BLaER1 treated with 17β-estradiol and CSF1 and Interleukin-3, amounts not matched to agents 10 nM and 100 nM (cell line): ENCODE results near the gene CERS6.

Experiments used
- H3K27ac ChIP-seq, 11 experiments: shearing (Covaris generic); formaldehyde crosslinking; 2 replicates each; pipeline ENCODE4 v1.8.1; 2022
- H3K27me3 ChIP-seq, 11 experiments: shearing (Covaris generic); formaldehyde crosslinking; 2 replicates each; pipeline ENCODE4 v1.8.1; 2022
- H3K36me3 ChIP-seq, 11 experiments: shearing (Covaris generic); formaldehyde crosslinking; 2 replicates each; pipeline ENCODE4 v1.8.1; 2022
- H3K4me1 ChIP-seq, 10 experiments: shearing (Covaris generic); formaldehyde crosslinking; 2 replicates each; pipeline ENCODE4 v1.8.1; 2022
- H3K4me2 ChIP-seq, 11 experiments: shearing (Covaris generic); formaldehyde crosslinking; 2 replicates each; pipeline ENCODE4 v1.8.1; 2022
- H3K4me3 ChIP-seq, 10 experiments: shearing (Covaris generic); formaldehyde crosslinking; 2 replicates each; pipeline ENCODE4 v1.8.1; 2022
- H3K9ac ChIP-seq, 11 experiments: shearing (Covaris generic); formaldehyde crosslinking; 2 replicates each; pipeline ENCODE4 v1.8.1; 2022
- H3K9me3 ChIP-seq, 11 experiments: shearing (Covaris generic); formaldehyde crosslinking; replicated peaks in 1 of 11; 2 replicates each; pipeline ENCODE4 v1.8.1; 2022
- H4K20me1 ChIP-seq, 11 experiments: shearing (Covaris generic); formaldehyde crosslinking; 2 replicates each; pipeline ENCODE4 v1.8.1; 2022
- Cebpa-rat ChIP-seq, 11 experiments: shearing (Covaris generic); IDR thresholded peaks; 2 replicates each; pipeline ENCODE4 v1.8.1; 2022

CERS6 gene

GRCh38 chr2:168467729-168468128 is 11.7 kb downstream of the CERS6 start:
- H3K4me2 ChIP-seq = peak overlapping the region; percentile 70 to 93 (median 85)
- no peak overlapping the region for H3K4me3 ChIP-seq
- peaks cover 0 to 17% (median 11%) of the 10 kb centered on the region in 11 experiments; a peak in 11 of 22 replicates for H3K9me3 ChIP-seq
- TF ChIP-seq Cebpa-rat (IDR thresholded peaks at IDR 0.05) = no peak
- no peak overlapping the region for H3K9ac ChIP-seq
- H3K27me3 ChIP-seq = no peaks in the 10 kb centered on the region
- H3K36me3 ChIP-seq = peaks cover 0 to 17% (median 12%) of the 10 kb centered on the region in 11 experiments; a peak in 18 of 22 replicates
- peaks cover 0 to 78% (median 32%) of the 10 kb centered on the region in 11 experiments; a peak in 14 of 22 replicates for H4K20me1 ChIP-seq
- H3K4me1 ChIP-seq = peaks cover 63 to 79% (median 72%) of the 10 kb centered on the region in 10 experiments
- peak overlapping the region in 7 of 11 experiments; percentile 17 to 75 (median 73); a peak in 12 of 22 replicates for H3K27ac ChIP-seq

GRCh38 chr2:168468354-168468753 is 12.3 kb downstream of the CERS6 start:
- H3K4me3 ChIP-seq = no peak overlapping the region
- peaks cover 0 to 20% (median 15%) of the 10 kb centered on the region in 11 experiments; a peak in 10 of 22 replicates for H3K9me3 ChIP-seq
- no peaks in the 10 kb centered on the region for H3K27me3 ChIP-seq
- peaks cover 63 to 79% (median 72%) of the 10 kb centered on the region in 10 experiments for H3K4me1 ChIP-seq
- H3K9ac ChIP-seq = peak overlapping the region in 1 of 11 experiments; percentile 26; a peak in 1 of 22 replicates
- no peak for TF ChIP-seq Cebpa-rat (IDR thresholded peaks at IDR 0.05)
- peaks cover 0 to 76% (median 28%) of the 10 kb centered on the region in 11 experiments; a peak in 13 of 22 replicates for H4K20me1 ChIP-seq
- peak overlapping the region in 9 of 11 experiments; percentile 51 to 75 (median 73); a peak in 15 of 22 replicates for H3K27ac ChIP-seq
- peak overlapping the region; percentile 70 to 93 (median 85) for H3K4me2 ChIP-seq
- peaks cover 0 to 21% (median 12%) of the 10 kb centered on the region in 11 experiments; a peak in 18 of 22 replicates for H3K36me3 ChIP-seq

- Histone ChIP-seq H3K4me3 (peak overlapping the region in 6 of 10 experiments; percentile 2 to 32 (median 10); a peak in 6 of 20 replicates), H3K27me3 (no peaks in the 10 kb centered on the region), H3K4me1 (peaks cover 63 to 69% (median 67%) of the 10 kb centered on the region in 10 experiments), H3K9ac (peak overlapping the region in 8 of 11 experiments; percentile 9 to 58 (median 37); a peak in 12 of 22 replicates), H3K4me2 (peak overlapping the region; percentile 70 to 93 (median 85)), H3K27ac (peak overlapping the region in 10 of 11 experiments; percentile 34 to 75 (median 72); a peak in 20 of 22 replicates), H3K9me3 (peaks cover 0 to 28% (median 23%) of the 10 kb centered on the region in 11 experiments; a peak in 15 of 22 replicates), H4K20me1 (peaks cover 0 to 73% (median 19%) of the 10 kb centered on the region in 11 experiments; a peak in 13 of 22 replicates), H3K36me3 (peaks cover 0 to 30% (median 19%) of the 10 kb centered on the region in 11 experiments; a peak in 19 of 22 replicates)
- TF ChIP-seq Cebpa-rat (IDR thresholded peaks at IDR 0.05) = no peak
These were observed 13.4 kb downstream of the CERS6 start for GRCh38 chr2:168469281-168469988.

- no peak for TF ChIP-seq Cebpa-rat (IDR thresholded peaks at IDR 0.05)
- peak overlapping the region in 9 of 11 experiments; percentile 54 to 75 (median 73); a peak in 17 of 22 replicates for H3K27ac ChIP-seq
- H3K27me3 ChIP-seq = no peaks in the 10 kb centered on the region
- peaks cover 0 to 32% (median 23%) of the 10 kb centered on the region in 11 experiments; a peak in 15 of 22 replicates for H3K9me3 ChIP-seq
- peaks cover 0 to 34% (median 20%) of the 10 kb centered on the region in 11 experiments; a peak in 19 of 22 replicates for H3K36me3 ChIP-seq
- peaks cover 55 to 58% (median 56%) of the 10 kb centered on the region in 10 experiments for H3K4me1 ChIP-seq
- peak overlapping the region; percentile 70 to 93 (median 85) for H3K4me2 ChIP-seq
- peak overlapping the region in 3 of 11 experiments; percentile 9 to 58 (median 45); a peak in 1 of 22 replicates for H3K9ac ChIP-seq
- H4K20me1 ChIP-seq = peaks cover 0 to 65% (median 13%) of the 10 kb centered on the region in 11 experiments; a peak in 13 of 22 replicates
- peak overlapping the region in 1 of 10 experiments; percentile 32; a peak in 1 of 20 replicates for H3K4me3 ChIP-seq
These were observed 14.5 kb downstream of the CERS6 start for GRCh38 chr2:168470320-168471162.

GRCh38 chr2:168471163-168471475 is 15.0 kb downstream of the CERS6 start:
- H4K20me1 ChIP-seq = peaks cover 0 to 61% (median 8%) of the 10 kb centered on the region in 11 experiments; a peak in 13 of 22 replicates
- peak overlapping the region in 8 of 11 experiments; percentile 72 to 93 (median 86); a peak in 12 of 22 replicates for H3K4me2 ChIP-seq
- H3K36me3 ChIP-seq = peaks cover 0 to 34% (median 20%) of the 10 kb centered on the region in 11 experiments; a peak in 19 of 22 replicates
- no peaks in the 10 kb centered on the region for H3K27me3 ChIP-seq
- TF ChIP-seq Cebpa-rat (IDR thresholded peaks at IDR 0.05) = no peak
- H3K4me1 ChIP-seq = peaks cover 49 to 52% (median 50%) of the 10 kb centered on the region in 10 experiments
- peak overlapping the region in 6 of 11 experiments; percentile 4 to 74 (median 72); a peak in 3 of 22 replicates for H3K27ac ChIP-seq
- H3K9ac ChIP-seq = no peak overlapping the region
- H3K4me3 ChIP-seq = no peak overlapping the region
- H3K9me3 ChIP-seq = peaks cover 0 to 34% (median 23%) of the 10 kb centered on the region in 11 experiments; a peak in 15 of 22 replicates

- no peak overlapping the region for H3K27ac ChIP-seq
- peaks cover 4 to 20% (median 5%) of the 10 kb centered on the region in 10 experiments; a peak in 18 of 20 replicates for H3K4me1 ChIP-seq
- H4K20me1 ChIP-seq = peaks cover 0 to 55% (median 22%) of the 10 kb centered on the region in 11 experiments; a peak in 12 of 22 replicates
- H3K9ac ChIP-seq = no peak overlapping the region
- no peak overlapping the region for H3K4me2 ChIP-seq
- peaks cover 6 to 49% (median 33%) of the 10 kb centered on the region in 11 experiments; a peak in 20 of 22 replicates for H3K36me3 ChIP-seq
- no peaks in the 10 kb centered on the region for H3K27me3 ChIP-seq
- peaks cover 0 to 53% (median 31%) of the 10 kb centered on the region in 11 experiments; a peak in 17 of 22 replicates for H3K9me3 ChIP-seq
- no peak overlapping the region for H3K4me3 ChIP-seq
- TF ChIP-seq Cebpa-rat (IDR thresholded peaks at IDR 0.05) = no peak
These were observed 19.6 kb downstream of the CERS6 start for GRCh38 chr2:168475636-168476035.

- H3K27ac ChIP-seq = no peak overlapping the region
- H3K4me2 ChIP-seq = no peak overlapping the region
- no peak overlapping the region for H3K4me3 ChIP-seq
- peaks cover 6 to 34% (median 15%) of the 10 kb centered on the region in 11 experiments; a peak in 16 of 22 replicates for H3K36me3 ChIP-seq
- peaks cover 0 to 22% (median 5%) of the 10 kb centered on the region in 10 experiments; a peak in 9 of 20 replicates for H3K4me1 ChIP-seq
- H3K9ac ChIP-seq = no peak overlapping the region
- H4K20me1 ChIP-seq = peaks cover 4 to 75% (median 32%) of the 10 kb centered on the region in 11 experiments; a peak in 15 of 22 replicates
- H3K9me3 ChIP-seq = peaks cover 0 to 37% (median 19%) of the 10 kb centered on the region in 11 experiments; a peak in 16 of 22 replicates
- TF ChIP-seq Cebpa-rat (IDR thresholded peaks at IDR 0.05) = no peak
- H3K27me3 ChIP-seq = no peaks in the 10 kb centered on the region
These were observed 22.1 kb downstream of the CERS6 start for GRCh38 chr2:168478206-168478605.

- TF ChIP-seq Cebpa-rat (IDR thresholded peaks at IDR 0.05) = no peak
- no peak overlapping the region for H3K27ac ChIP-seq
- no peaks in the 10 kb centered on the region for H3K27me3 ChIP-seq
- peak overlapping the region in 1 of 11 experiments; percentile 28; a peak in 2 of 22 replicates for H3K4me2 ChIP-seq
- H3K4me1 ChIP-seq = peaks cover 5 to 22% (median 10%) of the 10 kb centered on the region in 10 experiments; a peak in 13 of 20 replicates
- peaks cover 8 to 83% (median 32%) of the 10 kb centered on the region in 11 experiments; a peak in 15 of 22 replicates for H4K20me1 ChIP-seq
- peaks cover 1 to 36% (median 20%) of the 10 kb centered on the region in 11 experiments for H3K9me3 ChIP-seq
- peaks cover 6 to 27% (median 10%) of the 10 kb centered on the region in 11 experiments; a peak in 17 of 22 replicates for H3K36me3 ChIP-seq
- no peak overlapping the region for H3K4me3 ChIP-seq
- H3K9ac ChIP-seq = no peak overlapping the region
These were observed 24.3 kb downstream of the CERS6 start for GRCh38 chr2:168480356-168480755.
